ENCODE results near the gene LRWD1. TPM values are rescaled to one million over a fixed set of nuclear protein-coding genes. Genes with fewer than 3 reads are reported as not detected.
A peak's percentile ranks its signal among the peaks of the same experiment; 100 is the strongest.
"Not testable (repeated sequence)": the region's sequence is repeated elsewhere in the genome, so short reads cannot be mapped to it uniquely, and the experiment has no call there.

LRWD1 gene
- total and polyA plus RNA-seq, 9 of the 15 experiments (the other 6 are each of a cell fraction or from before 2014, with no cell fraction given): 0.61 to 66.0 (median 33.2) TPM

GRCh38 chr7:102478314-102479208 lies 13.8 kb downstream of the LRWD1 start, which contains the start of gene POLR2J (continued):
- not testable (repeated sequence) for TF ChIP-seq ZNF740 (CRISPR knock-in tag; IDR thresholded peaks at IDR 0.05)
- TF ChIP-seq ZNF740 (tag; IDR thresholded peaks at IDR 0.05) (peak in 1 of 2 experiments; percentile 91; a peak in 2 of 4 replicates), GABPA (tag; conservative IDR thresholded peaks at IDR 0.05; ENCODE audit: low read depth) (peak; percentile 82), ELF1 (tag; IDR thresholded peaks at IDR 0.05) (peak; percentile 74), SP2 (IDR thresholded peaks at IDR 0.05; ENCODE audit: extremely low read depth, low read depth, low read length, poor library complexity, severe bottlenecking) (peak; percentile 55), POLR2G (IDR thresholded peaks at IDR 0.05; ENCODE audit: low read depth, low read length) (peak; percentile 75), CREM (IDR thresholded peaks at IDR 0.05; ENCODE audit: low read depth) (peak; percentile 34; the same call in 1 of the 2 replicates), RBBP5 (IDR thresholded peaks at IDR 0.05; ENCODE audit: borderline replicate concordance, insufficient read depth, low read length, poor library complexity, severe bottlenecking) (peak; percentile 34)
- TF ChIP-seq, protein P1, sequence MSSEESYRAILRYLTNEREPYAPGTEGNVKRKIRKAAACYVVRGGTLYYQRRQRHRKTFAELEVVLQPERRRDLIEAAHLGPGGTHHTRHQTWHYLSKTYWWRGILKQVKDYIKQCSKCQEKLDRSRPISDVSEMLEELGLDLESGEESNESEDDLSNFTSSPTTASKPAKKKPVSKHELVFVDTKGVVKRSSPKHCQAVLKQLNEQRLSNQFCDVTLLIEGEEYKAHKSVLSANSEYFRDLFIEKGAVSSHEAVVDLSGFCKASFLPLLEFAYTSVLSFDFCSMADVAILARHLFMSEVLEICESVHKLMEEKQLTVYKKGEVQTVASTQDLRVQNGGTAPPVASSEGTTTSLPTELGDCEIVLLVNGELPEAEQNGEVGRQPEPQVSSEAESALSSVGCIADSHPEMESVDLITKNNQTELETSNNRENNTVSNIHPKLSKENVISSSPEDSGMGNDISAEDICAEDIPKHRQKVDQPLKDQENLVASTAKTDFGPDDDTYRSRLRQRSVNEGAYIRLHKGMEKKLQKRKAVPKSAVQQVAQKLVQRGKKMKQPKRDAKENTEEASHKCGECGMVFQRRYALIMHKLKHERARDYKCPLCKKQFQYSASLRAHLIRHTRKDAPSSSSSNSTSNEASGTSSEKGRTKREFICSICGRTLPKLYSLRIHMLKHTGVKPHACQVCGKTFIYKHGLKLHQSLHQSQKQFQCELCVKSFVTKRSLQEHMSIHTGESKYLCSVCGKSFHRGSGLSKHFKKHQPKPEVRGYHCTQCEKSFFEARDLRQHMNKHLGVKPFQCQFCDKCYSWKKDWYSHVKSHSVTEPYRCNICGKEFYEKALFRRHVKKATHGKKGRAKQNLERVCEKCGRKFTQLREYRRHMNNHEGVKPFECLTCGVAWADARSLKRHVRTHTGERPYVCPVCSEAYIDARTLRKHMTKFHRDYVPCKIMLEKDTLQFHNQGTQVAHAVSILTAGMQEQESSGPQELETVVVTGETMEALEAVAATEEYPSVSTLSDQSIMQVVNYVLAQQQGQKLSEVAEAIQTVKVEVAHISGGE (CRISPR knock-in tag; IDR thresholded peaks at IDR 0.05): peak in 1 of 3 experiments; percentile 51; a peak in 1 of 6 replicates
- TF ChIP-seq, protein P2, sequence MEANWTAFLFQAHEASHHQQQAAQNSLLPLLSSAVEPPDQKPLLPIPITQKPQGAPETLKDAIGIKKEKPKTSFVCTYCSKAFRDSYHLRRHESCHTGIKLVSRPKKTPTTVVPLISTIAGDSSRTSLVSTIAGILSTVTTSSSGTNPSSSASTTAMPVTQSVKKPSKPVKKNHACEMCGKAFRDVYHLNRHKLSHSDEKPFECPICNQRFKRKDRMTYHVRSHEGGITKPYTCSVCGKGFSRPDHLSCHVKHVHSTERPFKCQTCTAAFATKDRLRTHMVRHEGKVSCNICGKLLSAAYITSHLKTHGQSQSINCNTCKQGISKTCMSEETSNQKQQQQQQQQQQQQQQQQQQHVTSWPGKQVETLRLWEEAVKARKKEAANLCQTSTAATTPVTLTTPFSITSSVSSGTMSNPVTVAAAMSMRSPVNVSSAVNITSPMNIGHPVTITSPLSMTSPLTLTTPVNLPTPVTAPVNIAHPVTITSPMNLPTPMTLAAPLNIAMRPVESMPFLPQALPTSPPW (CRISPR knock-in tag; IDR thresholded peaks at IDR 0.05): peak; percentile 80
- TF ChIP-seq, protein P3, sequence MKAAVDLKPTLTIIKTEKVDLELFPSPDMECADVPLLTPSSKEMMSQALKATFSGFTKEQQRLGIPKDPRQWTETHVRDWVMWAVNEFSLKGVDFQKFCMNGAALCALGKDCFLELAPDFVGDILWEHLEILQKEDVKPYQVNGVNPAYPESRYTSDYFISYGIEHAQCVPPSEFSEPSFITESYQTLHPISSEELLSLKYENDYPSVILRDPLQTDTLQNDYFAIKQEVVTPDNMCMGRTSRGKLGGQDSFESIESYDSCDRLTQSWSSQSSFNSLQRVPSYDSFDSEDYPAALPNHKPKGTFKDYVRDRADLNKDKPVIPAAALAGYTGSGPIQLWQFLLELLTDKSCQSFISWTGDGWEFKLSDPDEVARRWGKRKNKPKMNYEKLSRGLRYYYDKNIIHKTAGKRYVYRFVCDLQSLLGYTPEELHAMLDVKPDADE (conservative IDR thresholded peaks at IDR 0.05; ENCODE audit: control insufficient read depth, low read depth, low read length): 0 out of 2 replicates have a peak, but pooled peaks have one; percentile 44

Data from K562 (cell line).